ENCODE results near the gene TEC.

The TEC gene

DNA sequence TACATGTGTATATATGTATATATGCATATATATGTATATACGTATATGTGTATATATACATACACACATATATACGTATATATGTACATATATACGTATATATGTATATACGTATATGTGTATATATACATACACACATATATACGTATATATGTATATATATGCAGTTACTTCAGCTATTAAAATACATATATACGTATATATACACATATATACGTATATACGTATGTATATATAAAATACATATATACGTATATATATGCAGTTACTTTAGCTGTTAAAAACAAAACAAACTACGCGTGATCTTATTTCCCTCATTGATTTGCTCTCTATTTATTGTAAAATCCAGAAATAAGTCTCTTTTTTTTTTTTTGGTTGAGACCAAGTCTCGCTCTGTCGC, 149.5 kb downstream of the TEC start:
- H3K36me3 ChIP-seq (ENCODE audit: insufficient read depth), result no peaks in the 10 kb centered on the region
- H3K79me2 ChIP-seq (ENCODE audit: insufficient read depth, low read depth), result no peaks in the 10 kb centered on the region
- no peak overlapping the region for H3K9ac ChIP-seq
- no peak overlapping the region for H2AFZ ChIP-seq (ENCODE audit: low read depth)
- H3K4me3 ChIP-seq (IDR thresholded peaks at IDR 0.05; ENCODE audit: insufficient read depth, low read depth, low read length), result no peak overlapping the region
- H3K27ac ChIP-seq, result no peak overlapping the region
- no peaks in the 10 kb centered on the region for H4K20me1 ChIP-seq (ENCODE audit: insufficient read depth)
- no peak overlapping the region for H3K4me2 ChIP-seq
- no peaks in the 10 kb centered on the region for H3K4me1 ChIP-seq (ENCODE audit: low read depth, poor library complexity, severe bottlenecking)
- H3K27me3 ChIP-seq (ENCODE audit: insufficient read depth, low read depth), result no peaks in the 10 kb centered on the region
- no peak for TF ChIP-seq CTCF (conservative IDR thresholded peaks at IDR 0.05; ENCODE audit: low read depth, low read length)

DNA sequence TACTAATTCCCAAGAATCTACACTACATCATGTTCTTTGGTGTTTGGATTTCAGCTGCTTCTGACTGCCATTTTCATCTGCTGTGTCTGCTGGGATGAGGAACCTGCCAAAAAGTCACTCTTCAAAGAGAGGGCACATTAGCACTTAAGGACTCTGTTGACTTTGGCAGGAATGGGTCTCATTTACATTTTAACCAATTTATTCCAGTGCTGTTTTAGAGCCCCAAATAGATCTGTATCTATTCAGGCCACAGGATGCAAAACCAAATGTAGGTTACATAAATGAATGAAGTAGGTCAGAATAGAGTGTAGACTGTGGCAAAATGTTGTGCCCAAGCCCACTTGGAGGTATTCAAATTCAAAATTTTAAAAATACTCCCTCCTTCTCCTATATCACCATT, 150.0 kb downstream of the TEC start:
- no peak for TF ChIP-seq CTCF (conservative IDR thresholded peaks at IDR 0.05; ENCODE audit: low read depth, low read length)
- no peak overlapping the region for H3K4me2 ChIP-seq
- H3K4me1 ChIP-seq (ENCODE audit: low read depth, poor library complexity, severe bottlenecking), result no peaks in the 10 kb centered on the region
- H3K27ac ChIP-seq, result no peak overlapping the region
- H3K79me2 ChIP-seq (ENCODE audit: insufficient read depth, low read depth), result no peaks in the 10 kb centered on the region
- no peaks in the 10 kb centered on the region for H3K27me3 ChIP-seq (ENCODE audit: insufficient read depth, low read depth)
- no peaks in the 10 kb centered on the region for H3K36me3 ChIP-seq (ENCODE audit: insufficient read depth)
- H2AFZ ChIP-seq (ENCODE audit: low read depth), result no peak overlapping the region
- no peaks in the 10 kb centered on the region for H4K20me1 ChIP-seq (ENCODE audit: insufficient read depth)
- H3K4me3 ChIP-seq (IDR thresholded peaks at IDR 0.05; ENCODE audit: insufficient read depth, low read depth, low read length), result no peak overlapping the region
- H3K9ac ChIP-seq, result no peak overlapping the region

DNA sequence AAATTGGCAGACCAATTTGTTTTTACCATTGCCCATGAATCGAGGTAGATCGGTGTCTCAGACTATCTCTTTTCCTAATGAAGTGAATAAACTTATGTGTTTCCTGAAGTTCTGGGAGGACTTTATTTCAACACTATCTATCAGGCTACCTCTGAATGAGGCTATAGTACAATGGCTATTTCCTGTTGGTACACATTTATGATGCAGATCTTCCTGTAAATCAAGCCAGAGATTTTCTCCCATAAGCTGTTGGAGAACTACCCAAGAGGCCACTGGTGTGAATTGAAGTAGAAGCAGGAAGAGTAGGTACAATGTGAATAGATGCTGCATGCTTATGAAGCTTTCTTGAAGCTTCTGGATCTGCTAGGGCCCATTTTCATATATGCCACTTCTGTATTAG, 151.6 kb downstream of the TEC start:
- H3K9ac ChIP-seq, result no peak overlapping the region
- no peaks in the 10 kb centered on the region for H3K79me2 ChIP-seq (ENCODE audit: insufficient read depth, low read depth)
- H3K4me2 ChIP-seq, result no peak overlapping the region
- H3K27me3 ChIP-seq (ENCODE audit: insufficient read depth, low read depth), result no peaks in the 10 kb centered on the region
- no peaks in the 10 kb centered on the region for H3K36me3 ChIP-seq (ENCODE audit: insufficient read depth)
- H2AFZ ChIP-seq (ENCODE audit: low read depth), result no peak overlapping the region
- no peak for TF ChIP-seq CTCF (conservative IDR thresholded peaks at IDR 0.05; ENCODE audit: low read depth, low read length)
- H4K20me1 ChIP-seq (ENCODE audit: insufficient read depth), result no peaks in the 10 kb centered on the region
- H3K4me3 ChIP-seq (IDR thresholded peaks at IDR 0.05; ENCODE audit: insufficient read depth, low read depth, low read length), result no peak overlapping the region
- no peak overlapping the region for H3K27ac ChIP-seq
- no peaks in the 10 kb centered on the region for H3K4me1 ChIP-seq (ENCODE audit: low read depth, poor library complexity, severe bottlenecking)

GRCh38 chr4:48116582-48116981, 153.1 kb downstream of the TEC start:
- Histone ChIP-seq H4K20me1 (ENCODE audit: insufficient read depth) (no peaks in the 10 kb centered on the region), H3K9ac (no peak overlapping the region), H3K36me3 (ENCODE audit: insufficient read depth) (no peaks in the 10 kb centered on the region), H3K27ac (no peak overlapping the region), H3K4me1 (ENCODE audit: low read depth, poor library complexity, severe bottlenecking) (no peaks in the 10 kb centered on the region), H3K79me2 (ENCODE audit: insufficient read depth, low read depth) (no peaks in the 10 kb centered on the region), H3K4me3 (IDR thresholded peaks at IDR 0.05; ENCODE audit: insufficient read depth, low read depth, low read length) (no peak overlapping the region), H3K27me3 (ENCODE audit: insufficient read depth, low read depth) (no peaks in the 10 kb centered on the region), H2AFZ (ENCODE audit: low read depth) (no peak overlapping the region), H3K4me2 (no peak overlapping the region)
- TF ChIP-seq CTCF (conservative IDR thresholded peaks at IDR 0.05; ENCODE audit: low read depth, low read length), result no peak

GRCh38 chr4:48114412-48114811, 155.2 kb downstream of the TEC start:
- no peak overlapping the region for H2AFZ ChIP-seq (ENCODE audit: low read depth)
- H3K4me2 ChIP-seq, result no peak overlapping the region
- no peaks in the 10 kb centered on the region for H3K36me3 ChIP-seq (ENCODE audit: insufficient read depth)
- no peaks in the 10 kb centered on the region for H4K20me1 ChIP-seq (ENCODE audit: insufficient read depth)
- no peak overlapping the region for H3K27ac ChIP-seq
- no peak for TF ChIP-seq CTCF (conservative IDR thresholded peaks at IDR 0.05; ENCODE audit: low read depth, low read length)
- H3K9ac ChIP-seq, result no peak overlapping the region
- H3K79me2 ChIP-seq (ENCODE audit: insufficient read depth, low read depth), result no peaks in the 10 kb centered on the region
- H3K4me3 ChIP-seq (IDR thresholded peaks at IDR 0.05; ENCODE audit: insufficient read depth, low read depth, low read length), result no peak overlapping the region
- H3K4me1 ChIP-seq (ENCODE audit: low read depth, poor library complexity, severe bottlenecking), result peaks cover 1% of the 10 kb centered on the region
- H3K27me3 ChIP-seq (ENCODE audit: insufficient read depth, low read depth), result no peaks in the 10 kb centered on the region
